Activated CD4-positive, alpha-beta T cell treated with anti-CD3 and anti-CD28 coated beads for 36 hours (primary cell): ENCODE results near the gene DENND4A. TPM values are rescaled to one million over a fixed set of nuclear protein-coding genes. Genes with fewer than 3 reads are reported as not detected.
A peak's percentile ranks its signal among the peaks of the same experiment; 100 is the strongest.
"Not testable (repeated sequence)": the region's sequence is repeated elsewhere in the genome, so short reads cannot be mapped to it uniquely, and the experiment has no call there.

Experiments
- ATAC-seq: fragments of 200-7000 bp; cut with Tn5 transposase; one replicate; pipeline ENCODE4 v1.10.0; 2021; ENCODE audit warnings: mild to moderate bottlenecking, moderate library complexity
- CTCF ChIA-PET: fragments of 350-600 bp; sonication (Branson Sonifier 250); formaldehyde crosslinking; loops from one replicate; lab custom pipeline; 2021; ENCODE audit warnings: antibody characterized with exemption; lab: Charles Lee
- POLR2A ChIA-PET: fragments of 350-600 bp; sonication (Branson Sonifier 250); formaldehyde crosslinking; loops from one replicate; lab custom pipeline; 2021; ENCODE audit warnings: antibody characterized with exemption, inconsistent platforms; lab: Charles Lee
- DNase-seq: peaks from one replicate; pipeline ENCODE4 v3.0.0-alpha.2; 2020
- H3K27ac Mint-ChIP-seq: one replicate; pipeline ENCODE4 v1.8.0; 2021; ENCODE audit warnings: mixed read lengths
- H3K27me3 Mint-ChIP-seq: one replicate; pipeline ENCODE4 v1.8.0; 2021; ENCODE audit warnings: mixed read lengths
- H3K36me3 Mint-ChIP-seq: one replicate; pipeline ENCODE4 v1.8.0; 2021; ENCODE audit warnings: low read depth, mixed read lengths
- H3K4me1 Mint-ChIP-seq: one replicate; pipeline ENCODE4 v1.8.0; 2021; ENCODE audit warnings: mixed read lengths
- H3K4me3 Mint-ChIP-seq: one replicate; pipeline ENCODE4 v1.8.0; 2021; ENCODE audit warnings: mild to moderate bottlenecking, moderate library complexity, mixed read lengths
- H3K9me3 Mint-ChIP-seq: one replicate; pipeline ENCODE4 v1.8.0; 2021; ENCODE audit warnings: low read depth, mixed read lengths
- intact Hi-C, 2 experiments: fragments of 100-400 bp; cut with DNase I in 1 of 2; cut with micrococcal nuclease in 1 of 2; formaldehyde crosslinking; loops; one replicate each; pipeline versions ENCODE4 v1.14.2 to v1.15.1; 2022 to 2024; cut with DNase I, micrococcal nuclease
- total RNA-seq, 2 experiments: library from RNA; stranded (reverse); gene quantifications; one replicate each; pipeline ENCODE4 v1.2.3, GENCODE V29; 2021

Gene DENND4A
- total RNA-seq, 2 experiments from 2014 or later: 35.6 to 43.5 TPM

DNA sequence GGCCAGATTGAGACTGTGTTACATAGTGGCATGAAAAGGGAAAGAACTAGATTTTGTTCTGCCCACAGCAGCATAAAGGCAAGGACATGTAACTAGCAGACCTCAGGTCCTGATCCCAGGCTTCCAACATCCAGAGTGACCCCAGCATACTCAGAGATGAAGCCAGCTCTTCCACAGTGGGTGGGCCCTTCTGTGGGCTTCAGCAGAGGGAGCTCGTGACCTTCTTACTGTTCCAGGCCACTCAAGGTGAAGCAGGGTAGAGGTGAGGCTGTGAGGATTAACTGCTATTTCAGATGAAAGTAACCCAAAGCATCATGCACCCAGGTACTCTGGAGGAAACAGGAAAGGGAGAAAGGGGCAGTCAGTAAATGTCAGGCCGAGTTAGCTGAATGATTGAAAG lies 171.3 kb downstream of the DENND4A start:
- DNase-seq (no peak), ATAC-seq (no peak)
- intact Hi-C loops: no loop called here
- H3K4me1 Mint-ChIP-seq: no peaks in the 10 kb centered on the region
- no peaks in the 10 kb centered on the region for H3K9me3 Mint-ChIP-seq
- no peak overlapping the region for H3K27ac Mint-ChIP-seq
- no peak overlapping the region for H3K4me3 Mint-ChIP-seq
- ChIA-PET CTCF (interaction anchor here (1.1 to 1.4 kb wide), 2 partner anchors 15 to 17 kb away, joined by 3 to 4 read pairs; no protein-coding TSS in a partner anchor), POLR2A (no interaction called here)
- H3K36me3 Mint-ChIP-seq: peaks cover 6% of the 10 kb centered on the region
- no peaks in the 10 kb centered on the region for H3K27me3 Mint-ChIP-seq

DNA sequence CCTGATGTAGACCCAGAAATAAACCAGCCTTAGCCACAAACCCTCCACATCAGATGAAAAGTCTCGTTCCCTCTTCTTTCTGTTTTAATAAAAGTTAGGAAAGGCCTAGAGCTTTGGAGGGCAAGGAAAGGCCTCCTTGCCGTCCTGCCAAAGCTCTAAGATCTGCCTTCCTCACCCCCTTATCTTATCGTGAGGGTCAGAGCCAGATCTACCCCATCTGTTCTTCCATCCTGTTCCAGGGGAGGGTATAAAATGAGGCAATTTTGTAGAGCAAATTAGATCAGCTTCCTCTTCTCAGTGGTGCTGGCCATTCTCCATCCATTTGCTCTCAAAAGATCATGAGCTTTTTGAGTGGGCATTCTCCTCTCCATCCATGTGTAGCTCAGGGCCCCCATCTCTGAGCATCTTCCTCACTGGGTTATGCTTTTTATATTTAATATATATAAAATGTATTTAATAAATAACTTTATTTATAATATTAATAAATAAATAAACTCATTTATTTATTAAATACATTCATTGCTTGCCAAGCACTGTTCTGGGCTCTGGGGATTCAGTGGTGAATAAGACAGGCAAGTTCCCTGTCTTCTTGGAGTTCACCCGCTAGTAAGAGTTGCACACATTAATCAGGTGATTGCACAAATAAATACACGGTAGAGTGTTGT lies 172.3 kb downstream of the DENND4A start:
- H3K36me3 Mint-ChIP-seq: peaks cover 1% of the 10 kb centered on the region
- no peaks in the 10 kb centered on the region for H3K27me3 Mint-ChIP-seq
- no peak for DNase-seq
- ChIA-PET POLR2A (no interaction called here), CTCF (interaction anchor here (0.7 to 1.0 kb wide), 2 partner anchors 18 to 104 kb away, joined by 3 read pairs; no protein-coding TSS in a partner anchor)
- no peaks in the 10 kb centered on the region for H3K9me3 Mint-ChIP-seq
- ATAC-seq: no peak
- intact Hi-C loops: loop anchor here in 1 of 2 experiments (10.0 kb wide), 1 partner anchor 675 kb away; the partner anchor contains the start of gene DIS3L
- no peaks in the 10 kb centered on the region for H3K4me1 Mint-ChIP-seq
- no peak overlapping the region for H3K27ac Mint-ChIP-seq
- no peak overlapping the region for H3K4me3 Mint-ChIP-seq

GRCh38 chr15:65618560-65619109 lies 173.5 kb downstream of the DENND4A start:
- CTCF ChIA-PET: no interaction called here
- no peaks in the 10 kb centered on the region for H3K9me3 Mint-ChIP-seq
- no peak overlapping the region for H3K4me3 Mint-ChIP-seq
- H3K27me3 Mint-ChIP-seq: no peaks in the 10 kb centered on the region
- H3K36me3 Mint-ChIP-seq: no peaks in the 10 kb centered on the region
- ATAC-seq (no peak), DNase-seq (no peak)
- intact Hi-C loops: loop anchor here in 1 of 2 experiments (10.0 kb wide), 1 partner anchor 676 kb away; the partner anchor contains the start of gene DIS3L
- no peaks in the 10 kb centered on the region for H3K4me1 Mint-ChIP-seq
- no peak overlapping the region for H3K27ac Mint-ChIP-seq
- POLR2A ChIA-PET: no interaction called here

- ATAC-seq, H3K9me3 Mint-ChIP-seq, CTCF ChIA-PET, DNase-seq, H3K27me3 Mint-ChIP-seq, H3K36me3 Mint-ChIP-seq, H3K4me3 Mint-ChIP-seq, POLR2A ChIA-PET, H3K27ac Mint-ChIP-seq: not testable (repeated sequence)
- intact Hi-C loops: loop anchor here in 1 of 2 experiments (10.0 kb wide), 1 partner anchor 679 kb away; the partner anchor contains the start of gene DIS3L
- peaks cover 17% of the 10 kb centered on the region for H3K4me1 Mint-ChIP-seq
Measured at GRCh38 chr15:65615887-65616286, 176.2 kb downstream of the DENND4A start.

- Mint-ChIP-seq H3K36me3 (peaks cover 2% of the 10 kb centered on the region), H3K27me3 (no peaks in the 10 kb centered on the region), H3K4me1 (peaks cover 30% of the 10 kb centered on the region), H3K4me3 (no peak overlapping the region), H3K27ac (no peak overlapping the region), H3K9me3 (no peaks in the 10 kb centered on the region)
- DNase-seq (no peak), ATAC-seq (no peak)
- CTCF ChIA-PET: interaction anchor here (0.5 to 0.6 kb wide), 2 partner anchors 16 to 124 kb away, joined by 3 to 4 read pairs; no protein-coding TSS in a partner anchor
- intact Hi-C loops: loop anchor here (5.0 to 10.0 kb wide), 2 partner anchors 682 to 744 kb away; partner anchors contain the start of genes DIS3L (in 1 of the 2) and TIPIN (in 1 of the 2)
- POLR2A ChIA-PET: no interaction called here
Measured at GRCh38 chr15:65612949-65613744, 178.9 kb downstream of the DENND4A start.

GRCh38 chr15:65612616-65612946 lies 179.5 kb downstream of the DENND4A start:
- ATAC-seq: no peak
- no peaks in the 10 kb centered on the region for H3K9me3 Mint-ChIP-seq
- CTCF ChIA-PET: interaction anchor here (0.5 to 1.5 kb wide), 4 partner anchors 9 to 845 kb away, joined by 3 to 6 read pairs (median 3); partner anchors contain the start of gene SLC24A1
- no peak for DNase-seq
- peaks cover 2% of the 10 kb centered on the region for H3K36me3 Mint-ChIP-seq
- POLR2A ChIA-PET: no interaction called here
- peak overlapping the region; percentile 8 for H3K4me3 Mint-ChIP-seq
- H3K4me1 Mint-ChIP-seq: peaks cover 33% of the 10 kb centered on the region
- intact Hi-C loops: loop anchor here (5.0 to 10.0 kb wide), 2 partner anchors 682 to 745 kb away; partner anchors contain the start of genes DIS3L (in 1 of the 2) and TIPIN (in 1 of the 2)
- H3K27me3 Mint-ChIP-seq: no peaks in the 10 kb centered on the region
- H3K27ac Mint-ChIP-seq: no peak overlapping the region

DNA sequence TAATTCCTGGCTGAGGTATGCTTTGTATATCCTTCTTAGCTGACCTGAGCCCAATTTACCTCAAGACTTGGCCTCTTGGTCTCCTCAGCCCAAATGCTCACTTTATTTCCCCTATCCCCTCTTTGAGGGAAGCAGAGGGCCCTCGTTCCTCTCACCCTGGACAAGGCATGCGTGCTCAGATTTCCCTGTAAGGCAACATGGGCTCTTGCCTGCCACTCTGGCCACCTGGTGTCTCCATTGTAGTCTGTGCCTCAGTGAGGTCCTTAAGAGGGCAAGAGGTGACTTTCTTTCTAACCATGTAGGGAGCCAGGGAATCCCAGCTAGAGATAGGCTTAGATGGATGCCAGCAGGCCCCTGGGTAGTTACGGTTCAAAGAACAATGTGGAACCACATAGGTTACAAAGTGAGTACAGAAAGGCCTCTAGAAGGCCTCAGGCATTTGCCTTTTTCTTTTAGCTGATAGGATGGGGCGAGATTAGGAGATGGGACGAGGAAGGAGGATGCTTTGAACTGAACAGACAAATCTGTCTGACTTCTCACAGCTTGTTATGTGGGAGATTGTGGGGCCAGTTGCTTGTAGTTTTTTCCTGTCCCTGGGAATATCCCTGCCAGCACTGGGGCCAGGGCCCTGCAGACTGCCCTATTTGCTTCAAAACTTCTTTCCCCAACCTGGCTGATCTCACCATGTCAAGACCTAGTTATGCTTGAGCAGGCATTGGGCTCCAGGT lies 180.0 kb downstream of the DENND4A start:
- intact Hi-C loops: loop anchor here (1.0 to 10.0 kb wide), 12 partner anchors 82 to 885 kb away; partner anchors contain the start of genes DIS3L (in 2 of the 2), CLPX (in 1 of the 2), DENND4A (in 1 of the 2) and DPP8 (in 1 of the 2)
- CTCF ChIA-PET: interaction anchor here (0.5 to 1.5 kb wide), 8 partner anchors 10 to 846 kb away, joined by 3 to 6 read pairs (median 3); partner anchors contain the start of genes RAB11A and SLC24A1
- Mint-ChIP-seq H3K27ac (peak overlapping the region; percentile 96), H3K27me3 (no peaks in the 10 kb centered on the region), H3K36me3 (peaks cover 2% of the 10 kb centered on the region), H3K4me3 (peak overlapping the region; percentile 97), H3K4me1 (peaks cover 33% of the 10 kb centered on the region), H3K9me3 (no peaks in the 10 kb centered on the region)
- POLR2A ChIA-PET: no interaction called here
- no peak for DNase-seq
- no peak for ATAC-seq

GRCh38 chr15:65610871-65611718 lies 181.0 kb downstream of the DENND4A start, which contains the start of gene INTS14:
INTS14 (minus strand) TSS chr15:65611131; CDS start chr15:65607380, 3,751 bp downstream.
- H3K4me3 Mint-ChIP-seq: peak within 1 kb of the TSS; percentile 97
- no peaks in the 10 kb centered on the region for H3K27me3 Mint-ChIP-seq
- DNase-seq (peak; percentile 98), ATAC-seq (peak; percentile 99)
- intact Hi-C loops: loop anchor here (1.0 to 10.0 kb wide), 13 partner anchors 81 to 886 kb away; partner anchors contain the start of genes DIS3L (in 2 of the 2), CLPX (in 1 of the 2), DENND4A (in 1 of the 2) and DPP8 (in 1 of the 2)
- ChIA-PET CTCF (interaction anchor here (0.6 to 1.6 kb wide), 14 partner anchors 16 to 477 kb away, joined by 3 to 6 read pairs (median 3); partner anchors contain the start of genes PDCD7 and RAB11A), POLR2A (interaction anchor here (0.5 to 1.4 kb wide), 6 partner anchors 58 to 425 kb away, joined by 3 to 7 read pairs (median 3); partner anchors contain the start of genes RAB11A and RNU5B-1)
- H3K36me3 Mint-ChIP-seq: peaks cover 2% of the 10 kb centered on the region
- H3K27ac Mint-ChIP-seq: peak within 1 kb of the TSS; percentile 96
- H3K9me3 Mint-ChIP-seq: no peaks in the 10 kb centered on the region
- peaks cover 33% of the 10 kb centered on the region for H3K4me1 Mint-ChIP-seq
